GM23338 (cell line): ENCODE results near the gene CHD9.

Source experiments
- CREB1 ChIP-seq: fragments of 250-450 bp; sonication (Bioruptor Pico); IDR thresholded peaks from 2 replicates; pipeline ENCODE4 v1.5.0; 2020; ENCODE audit warnings: low read depth, mild to moderate bottlenecking, moderate library complexity
- EZH2 ChIP-seq: fragments of 200-600 bp; sonication (generic); IDR thresholded peaks from one replicate; pipeline ENCODE4 v1.8.0; 2017; ENCODE audit warnings: antibody characterized with exemption, mild to moderate bottlenecking, low read depth; ENCODE audit not compliant: unreplicated experiment
- EZH2phosphoT487 ChIP-seq: fragments of 200-600 bp; sonication (generic); IDR thresholded peaks from one replicate; pipeline ENCODE4 v1.8.1; 2018; ENCODE audit warnings: antibody characterized with exemption; ENCODE audit not compliant: unreplicated experiment
- JUNB ChIP-seq: IDR thresholded peaks from one replicate; pipeline ENCODE4 v1.6.1; 2016; ENCODE audit warnings: antibody characterized with exemption; ENCODE audit not compliant: unreplicated experiment
- NANOG ChIP-seq: IDR thresholded peaks from 2 replicates; pipeline ENCODE4 v1.6.1; 2016; ENCODE audit warnings: antibody characterized with exemption, borderline replicate concordance
- POLR2AphosphoS5 ChIP-seq: IDR thresholded peaks from 2 replicates; pipeline ENCODE4 v1.6.1; 2016; ENCODE audit warnings: antibody characterized with exemption, low read depth
- REST ChIP-seq: IDR thresholded peaks from one replicate; pipeline ENCODE4 v1.6.1; 2018; ENCODE audit warnings: antibody characterized with exemption; ENCODE audit not compliant: unreplicated experiment
- STAT1 ChIP-seq: IDR thresholded peaks from one replicate; pipeline ENCODE4 v1.6.1; 2016; ENCODE audit warnings: antibody characterized with exemption; ENCODE audit not compliant: unreplicated experiment
- ZNF114 ChIP-seq: fragments of 250-450 bp; sonication (Bioruptor Pico); IDR thresholded peaks from 2 replicates; pipeline ENCODE4 v1.5.0; 2020; ENCODE audit warnings: mild to moderate bottlenecking, moderate library complexity
- ZNF331 ChIP-seq: fragments of 250-450 bp; sonication (Bioruptor Pico); IDR thresholded peaks from 2 replicates; pipeline ENCODE4 v1.5.0; 2020; ENCODE audit warnings: low read depth, mild to moderate bottlenecking, moderate library complexity
- TF ChIP-seq, protein P1 (sequence below), 2 experiments: fragments of 200-600 bp in 1 of 2; sonication (generic) in 1 of 2; conservative IDR thresholded peaks; 2 replicates each; pipeline versions ENCODE4 v1.5.1 to v1.6.1; 2016 to 2017; ENCODE audit warnings: antibody characterized with exemption in 2 of 2, low read depth in 2 of 2, mild to moderate bottlenecking in 2 of 2, moderate library complexity in 1 of 2
- TF ChIP-seq, protein P2 (sequence below): IDR thresholded peaks from 2 replicates; pipeline ENCODE4 v1.6.1; 2016; ENCODE audit warnings: antibody characterized with exemption
- TF ChIP-seq, protein P3 (sequence below): fragments of 250-450 bp; sonication (Bioruptor Pico); IDR thresholded peaks from 2 replicates; pipeline ENCODE4 v1.5.0; 2020; ENCODE audit warnings: mild to moderate bottlenecking, moderate library complexity

DNA sequence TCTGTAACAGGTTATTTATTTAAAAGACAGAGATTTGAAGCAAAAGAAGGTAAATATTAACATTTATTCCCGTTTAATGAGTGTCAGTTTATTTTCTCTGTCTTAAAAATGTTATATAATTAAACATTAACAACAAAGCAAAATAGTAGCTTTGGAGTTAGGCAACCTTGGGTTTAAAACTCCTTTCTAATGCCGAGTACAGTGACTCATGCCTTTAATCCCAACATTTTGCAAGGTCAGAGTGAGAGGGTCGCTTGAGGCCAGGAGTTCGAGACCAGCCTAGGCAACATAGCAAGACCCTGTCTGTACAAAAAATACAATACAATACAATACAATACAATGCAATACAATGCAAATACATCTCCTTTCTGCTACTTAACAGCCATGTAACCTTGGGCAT lies 128.7 kb downstream of the CHD9 start:
- TF ChIP-seq, protein P1, sequence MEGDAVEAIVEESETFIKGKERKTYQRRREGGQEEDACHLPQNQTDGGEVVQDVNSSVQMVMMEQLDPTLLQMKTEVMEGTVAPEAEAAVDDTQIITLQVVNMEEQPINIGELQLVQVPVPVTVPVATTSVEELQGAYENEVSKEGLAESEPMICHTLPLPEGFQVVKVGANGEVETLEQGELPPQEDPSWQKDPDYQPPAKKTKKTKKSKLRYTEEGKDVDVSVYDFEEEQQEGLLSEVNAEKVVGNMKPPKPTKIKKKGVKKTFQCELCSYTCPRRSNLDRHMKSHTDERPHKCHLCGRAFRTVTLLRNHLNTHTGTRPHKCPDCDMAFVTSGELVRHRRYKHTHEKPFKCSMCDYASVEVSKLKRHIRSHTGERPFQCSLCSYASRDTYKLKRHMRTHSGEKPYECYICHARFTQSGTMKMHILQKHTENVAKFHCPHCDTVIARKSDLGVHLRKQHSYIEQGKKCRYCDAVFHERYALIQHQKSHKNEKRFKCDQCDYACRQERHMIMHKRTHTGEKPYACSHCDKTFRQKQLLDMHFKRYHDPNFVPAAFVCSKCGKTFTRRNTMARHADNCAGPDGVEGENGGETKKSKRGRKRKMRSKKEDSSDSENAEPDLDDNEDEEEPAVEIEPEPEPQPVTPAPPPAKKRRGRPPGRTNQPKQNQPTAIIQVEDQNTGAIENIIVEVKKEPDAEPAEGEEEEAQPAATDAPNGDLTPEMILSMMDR (conservative IDR thresholded peaks at IDR 0.05; ENCODE audit: low read depth in 2 of 2), result no peak
- TF ChIP-seq REST, result no peak
- TF ChIP-seq POLR2AphosphoS5, result no peak
- no peak for TF ChIP-seq EZH2
- TF ChIP-seq EZH2phosphoT487, result no peak
- TF ChIP-seq CREB1 (CRISPR knock-in tag), result no peak
- TF ChIP-seq STAT1, result no peak
- no peak for TF ChIP-seq ZNF331 (CRISPR knock-in tag)
- TF ChIP-seq, protein P2, sequence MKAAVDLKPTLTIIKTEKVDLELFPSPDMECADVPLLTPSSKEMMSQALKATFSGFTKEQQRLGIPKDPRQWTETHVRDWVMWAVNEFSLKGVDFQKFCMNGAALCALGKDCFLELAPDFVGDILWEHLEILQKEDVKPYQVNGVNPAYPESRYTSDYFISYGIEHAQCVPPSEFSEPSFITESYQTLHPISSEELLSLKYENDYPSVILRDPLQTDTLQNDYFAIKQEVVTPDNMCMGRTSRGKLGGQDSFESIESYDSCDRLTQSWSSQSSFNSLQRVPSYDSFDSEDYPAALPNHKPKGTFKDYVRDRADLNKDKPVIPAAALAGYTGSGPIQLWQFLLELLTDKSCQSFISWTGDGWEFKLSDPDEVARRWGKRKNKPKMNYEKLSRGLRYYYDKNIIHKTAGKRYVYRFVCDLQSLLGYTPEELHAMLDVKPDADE, result no peak
- no peak for TF ChIP-seq JUNB
- no peak for TF ChIP-seq ZNF114
- TF ChIP-seq, protein P3, sequence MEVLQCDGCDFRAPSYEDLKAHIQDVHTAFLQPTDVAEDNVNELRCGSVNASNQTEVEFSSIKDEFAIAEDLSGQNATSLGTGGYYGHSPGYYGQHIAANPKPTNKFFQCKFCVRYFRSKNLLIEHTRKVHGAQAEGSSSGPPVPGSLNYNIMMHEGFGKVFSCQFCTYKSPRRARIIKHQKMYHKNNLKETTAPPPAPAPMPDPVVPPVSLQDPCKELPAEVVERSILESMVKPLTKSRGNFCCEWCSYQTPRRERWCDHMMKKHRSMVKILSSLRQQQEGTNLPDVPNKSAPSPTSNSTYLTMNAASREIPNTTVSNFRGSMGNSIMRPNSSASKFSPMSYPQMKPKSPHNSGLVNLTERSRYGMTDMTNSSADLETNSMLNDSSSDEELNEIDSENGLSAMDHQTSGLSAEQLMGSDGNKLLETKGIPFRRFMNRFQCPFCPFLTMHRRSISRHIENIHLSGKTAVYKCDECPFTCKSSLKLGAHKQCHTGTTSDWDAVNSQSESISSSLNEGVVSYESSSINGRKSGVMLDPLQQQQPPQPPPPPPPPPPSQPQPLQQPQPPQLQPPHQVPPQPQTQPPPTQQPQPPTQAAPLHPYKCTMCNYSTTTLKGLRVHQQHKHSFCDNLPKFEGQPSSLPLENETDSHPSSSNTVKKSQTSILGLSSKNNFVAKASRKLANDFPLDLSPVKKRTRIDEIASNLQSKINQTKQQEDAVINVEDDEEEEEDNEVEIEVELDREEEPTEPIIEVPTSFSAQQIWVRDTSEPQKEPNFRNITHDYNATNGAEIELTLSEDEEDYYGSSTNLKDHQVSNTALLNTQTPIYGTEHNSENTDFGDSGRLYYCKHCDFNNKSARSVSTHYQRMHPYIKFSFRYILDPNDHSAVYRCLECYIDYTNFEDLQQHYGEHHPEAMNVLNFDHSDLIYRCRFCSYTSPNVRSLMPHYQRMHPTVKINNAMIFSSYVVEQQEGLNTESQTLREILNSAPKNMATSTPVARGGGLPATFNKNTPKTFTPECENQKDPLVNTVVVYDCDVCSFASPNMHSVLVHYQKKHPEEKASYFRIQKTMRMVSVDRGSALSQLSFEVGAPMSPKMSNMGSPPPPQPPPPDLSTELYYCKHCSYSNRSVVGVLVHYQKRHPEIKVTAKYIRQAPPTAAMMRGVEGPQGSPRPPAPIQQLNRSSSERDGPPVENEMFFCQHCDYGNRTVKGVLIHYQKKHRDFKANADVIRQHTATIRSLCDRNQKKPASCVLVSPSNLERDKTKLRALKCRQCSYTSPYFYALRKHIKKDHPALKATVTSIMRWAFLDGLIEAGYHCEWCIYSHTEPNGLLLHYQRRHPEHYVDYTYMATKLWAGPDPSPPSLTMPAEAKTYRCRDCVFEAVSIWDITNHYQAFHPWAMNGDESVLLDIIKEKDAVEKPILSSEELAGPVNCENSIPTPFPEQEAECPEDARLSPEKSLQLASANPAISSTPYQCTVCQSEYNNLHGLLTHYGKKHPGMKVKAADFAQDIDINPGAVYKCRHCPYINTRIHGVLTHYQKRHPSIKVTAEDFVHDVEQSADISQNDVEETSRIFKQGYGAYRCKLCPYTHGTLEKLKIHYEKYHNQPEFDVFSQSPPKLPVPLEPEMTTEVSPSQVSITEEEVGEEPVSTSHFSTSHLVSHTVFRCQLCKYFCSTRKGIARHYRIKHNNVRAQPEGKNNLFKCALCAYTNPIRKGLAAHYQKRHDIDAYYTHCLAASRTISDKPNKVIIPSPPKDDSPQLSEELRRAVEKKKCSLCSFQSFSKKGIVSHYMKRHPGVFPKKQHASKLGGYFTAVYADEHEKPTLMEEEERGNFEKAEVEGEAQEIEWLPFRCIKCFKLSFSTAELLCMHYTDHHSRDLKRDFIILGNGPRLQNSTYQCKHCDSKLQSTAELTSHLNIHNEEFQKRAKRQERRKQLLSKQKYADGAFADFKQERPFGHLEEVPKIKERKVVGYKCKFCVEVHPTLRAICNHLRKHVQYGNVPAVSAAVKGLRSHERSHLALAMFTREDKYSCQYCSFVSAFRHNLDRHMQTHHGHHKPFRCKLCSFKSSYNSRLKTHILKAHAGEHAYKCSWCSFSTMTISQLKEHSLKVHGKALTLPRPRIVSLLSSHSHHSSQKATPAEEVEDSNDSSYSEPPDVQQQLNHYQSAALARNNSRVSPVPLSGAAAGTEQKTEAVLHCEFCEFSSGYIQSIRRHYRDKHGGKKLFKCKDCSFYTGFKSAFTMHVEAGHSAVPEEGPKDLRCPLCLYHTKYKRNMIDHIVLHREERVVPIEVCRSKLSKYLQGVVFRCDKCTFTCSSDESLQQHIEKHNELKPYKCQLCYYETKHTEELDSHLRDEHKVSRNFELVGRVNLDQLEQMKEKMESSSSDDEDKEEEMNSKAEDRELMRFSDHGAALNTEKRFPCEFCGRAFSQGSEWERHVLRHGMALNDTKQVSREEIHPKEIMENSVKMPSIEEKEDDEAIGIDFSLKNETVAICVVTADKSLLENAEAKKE (CRISPR knock-in tag), result no peak
- no peak for TF ChIP-seq NANOG
